NCI-H1436 (cell line): ENCODE data around the gene AUTS2.

Source experiments
- DNase-seq: peaks from one replicate; lab custom pipeline; 2025; lab: John Stamatoyannopoulos, UW

Gene AUTS2

GRCh38 chr7:70777251-70777650, 1179.0 kb downstream of the AUTS2 start:
- no peak for DNase-seq

GRCh38 chr7:70778585-70778984, 1180.3 kb downstream of the AUTS2 start:
- no peak for DNase-seq

- no peak for DNase-seq
Observed at GRCh38 chr7:70779321-70779720, 1181.0 kb downstream of the AUTS2 start.

GRCh38 chr7:70781922-70782311, 1183.6 kb downstream of the AUTS2 start:
- no peak for DNase-seq

- DNase-seq = peak; percentile 9
Observed at GRCh38 chr7:70782796-70783195, 1184.5 kb downstream of the AUTS2 start.

- DNase-seq = no peak
Observed at GRCh38 chr7:70785427-70785826, 1187.2 kb downstream of the AUTS2 start.

GRCh38 chr7:70786076-70786475, 1187.8 kb downstream of the AUTS2 start:
- no peak for DNase-seq

- no peak for DNase-seq
Observed at GRCh38 chr7:70787286-70787685, 1189.0 kb downstream of the AUTS2 start.

- DNase-seq = no peak
Observed at GRCh38 chr7:70787771-70788170, 1189.5 kb downstream of the AUTS2 start.

GRCh38 chr7:70788276-70788675, 1190.0 kb downstream of the AUTS2 start:
- DNase-seq = no peak

- no peak for DNase-seq
Observed at GRCh38 chr7:70789481-70790214, 1191.4 kb downstream of the AUTS2 start.

- DNase-seq = no peak
Observed at GRCh38 chr7:70790215-70791073, 1192.2 kb downstream of the AUTS2 start.

GRCh38 chr7:70791341-70791740, 1193.1 kb downstream of the AUTS2 start:
- DNase-seq = no peak

- DNase-seq = no peak
Observed at GRCh38 chr7:70793060-70793459, 1194.8 kb downstream of the AUTS2 start.

GRCh38 chr7:70793821-70794220, 1195.5 kb downstream of the AUTS2 start:
- DNase-seq = peak; percentile 70

GRCh38 chr7:70794962-70795361, 1196.7 kb downstream of the AUTS2 start:
- DNase-seq = no peak

- DNase-seq = no peak
Observed at GRCh38 chr7:70795948-70796347, 1197.7 kb downstream of the AUTS2 start.

- DNase-seq = no peak
Observed at GRCh38 chr7:70797109-70797514, 1198.8 kb downstream of the AUTS2 start.

GRCh38 chr7:70799841-70800405, 1201.6 kb downstream of the AUTS2 start:
- DNase-seq = no peak

- DNase-seq = no peak
Observed at GRCh38 chr7:70805360-70805759, 1207.1 kb downstream of the AUTS2 start.

GRCh38 chr7:70807650-70808049, 1209.4 kb downstream of the AUTS2 start:
- no peak for DNase-seq

- DNase-seq = no peak
Observed at GRCh38 chr7:70808876-70809275, 1210.6 kb downstream of the AUTS2 start.

- no peak for DNase-seq
Observed at GRCh38 chr7:70810558-70811139, 1212.4 kb downstream of the AUTS2 start.
